K562 (cell line): ENCODE results near the gene SOX8. TPM values are rescaled to one million over a fixed set of nuclear protein-coding genes. Genes with fewer than 3 reads are reported as not detected.

Experiments used
- ATAC-seq: fragments of 200-7000 bp; cut with Tn5 transposase; 3 replicates; pipeline ENCODE4 v1.9.1; 2020; ENCODE audit warnings: moderate library complexity
- BruUV-seq: library from RNA; stranded (reverse); fragments of 400-500 nt; replicated peaks from 2 replicates; lab custom pipeline; 2021; lab: Mats Ljungman, UMichigan
- CTCF ChIA-PET: fragments of 300-600 bp; formaldehyde crosslinking; extraction: SDS; loops from one replicate; lab custom pipeline; 2021; ENCODE audit warnings: low intra/inter-chr PET ratio; lab: Yijun Ruan, JAX
- POLR2A ChIA-PET: fragments of 300-600, 350-650 bp; sonication (Branson Sonifier 250); formaldehyde crosslinking; extraction: SDS; loops from one replicate; lab custom pipeline; 2021; ENCODE audit warnings: antibody characterized with exemption, inconsistent platforms; lab: Yijun Ruan, JAX
- DNase-seq, 4 experiments: peaks; one replicate each; pipeline versions ENCODE4 v3.0.0 to v3.0.0-alpha.2; 2011 to 2018; ENCODE audit warnings: low spot score in 3 of 4, mixed read lengths in 3 of 4; ENCODE audit errors: extremely low read depth in 1 of 4
- FAIRE-seq: peaks from 2 replicates; lab custom pipeline; 2011; peaks lifted over from hg19 to GRCh38; lab: Jason Lieb, UNC
- H2AFZ ChIP-seq: 2 replicates; pipeline ENCODE4 v1.6.0; 2011; ENCODE audit warnings: low read depth, low read length, control low read depth, inconsistent platforms
- H3K27ac ChIP-seq: fragments of 200-600 bp; 3 replicates; pipeline ENCODE4 v1.8.0; 2011; ENCODE audit warnings: low read depth, mild to moderate bottlenecking, control low read depth, inconsistent platforms, low read length, moderate library complexity, mixed read lengths; ENCODE audit errors: extremely low read depth
- H3K27me3 ChIP-seq, 2 experiments: fragments of 300-600 bp in 1 of 2; 2 replicates in 1 of 2; 3 replicates in 1 of 2; pipeline versions ENCODE4 v1.6.0 to v1.8.0; 2011; ENCODE audit warnings: inconsistent platforms in 2 of 2, low read length in 2 of 2, mild to moderate bottlenecking in 1 of 2, mixed read lengths in 1 of 2, moderate library complexity in 1 of 2; ENCODE audit not compliant: control insufficient read depth in 2 of 2, insufficient read depth in 2 of 2
- H3K36me3 ChIP-seq: fragments of 300-600 bp; 3 replicates; pipeline ENCODE4 v1.8.0; 2011; ENCODE audit warnings: mild to moderate bottlenecking, low read length, inconsistent platforms; ENCODE audit not compliant: control insufficient read depth, insufficient read depth
- H3K4me1 ChIP-seq, 2 experiments: fragments of 200-600 bp in 1 of 2; replicated peaks in 1 of 2; 2 replicates in 1 of 2; 3 replicates in 1 of 2; pipeline versions ENCODE4 v1.5.1 to v1.8.0; 2011; ENCODE audit warnings: inconsistent platforms in 2 of 2, low read length in 2 of 2, mild to moderate bottlenecking in 1 of 2, mixed read lengths in 1 of 2, moderate library complexity in 1 of 2; ENCODE audit not compliant: control insufficient read depth in 2 of 2, insufficient read depth in 2 of 2
- H3K4me2 ChIP-seq: 2 replicates; pipeline ENCODE4 v1.6.1; 2011; ENCODE audit warnings: low read length, control low read depth, inconsistent platforms, mixed read lengths; ENCODE audit not compliant: insufficient read depth
- H3K4me3 ChIP-seq: fragments of 200-600 bp; sonication (generic), shearing (Covaris generic); 2 replicates; pipeline ENCODE4 v1.5.1; 2016; ENCODE audit warnings: control low read depth, inconsistent platforms
- H3K79me2 ChIP-seq: fragments of 200-600 bp; 3 replicates; pipeline ENCODE4 v1.8.0; 2011; ENCODE audit warnings: low read length, inconsistent platforms; ENCODE audit not compliant: control insufficient read depth, insufficient read depth
- H3K9ac ChIP-seq, 2 experiments: 2 replicates each; pipeline versions ENCODE4 v1.6.0 to v1.6.1; 2011; ENCODE audit warnings: low read depth in 2 of 2, low read length in 2 of 2, control low read depth in 1 of 2, inconsistent platforms in 1 of 2, mild to moderate bottlenecking in 1 of 2, mixed read lengths in 1 of 2; ENCODE audit not compliant: insufficient read depth in 1 of 2
- H3K9me1 ChIP-seq: one replicate; pipeline ENCODE4 v1.6.0; 2011; ENCODE audit warnings: inconsistent platforms, mild to moderate bottlenecking, low read length, moderate library complexity; ENCODE audit not compliant: control insufficient read depth, insufficient read depth
- H3K9me3 ChIP-seq: replicated peaks from 2 replicates; pipeline ENCODE4 v1.5.1; 2011; ENCODE audit warnings: low read depth, low read length, inconsistent platforms; ENCODE audit not compliant: control insufficient read depth, insufficient read depth
- H4K20me1 ChIP-seq: replicated peaks from 2 replicates; pipeline ENCODE4 v1.6.1; 2011; ENCODE audit warnings: low read length, inconsistent platforms, mixed read lengths; ENCODE audit not compliant: control insufficient read depth, insufficient read depth
- IFI16 ChIP-seq: fragments of 250-450 bp; sonication (Bioruptor Pico); IDR thresholded peaks from 2 replicates; pipeline ENCODE4 v2.1.2; 2022; ENCODE audit warnings: mild to moderate bottlenecking, inconsistent platforms
- NFXL1 ChIP-seq: fragments of 450-650 bp; formaldehyde crosslinking; IDR thresholded peaks from 2 replicates; pipeline ENCODE4 v1.4.0; 2021; ENCODE audit warnings: mild to moderate bottlenecking
- SAFB ChIP-seq: fragments of 200-400 bp; formaldehyde crosslinking; IDR thresholded peaks from 2 replicates; pipeline ENCODE4 v1.6.1; 2017; ENCODE audit warnings: low read depth, low read length, borderline replicate concordance
- WGBS: fragments of 100-300 bp; shearing (Covaris generic); methylation state at CpG from one replicate; pipeline ENCODE4 v1.1.6; 2016; ENCODE audit warnings: low coverage, mixed read lengths; ENCODE audit not compliant: insufficient coverage; ENCODE audit errors: missing lambda C conversion rate; 5-methylcytosine and 5-hydroxymethylcytosine counted together
- in situ Hi-C: fragments of 300-500 bp; cut with MboI; formaldehyde crosslinking; loops from 4 replicates; pipeline ENCODE4 v1.15.0; 2018; ENCODE audit warnings: inconsistent platforms, mixed read lengths
- intact Hi-C: fragments of 100-400 bp; cut with micrococcal nuclease; formaldehyde crosslinking; loops from 2 replicates; pipeline ENCODE4 v1.14.2; 2022
- polyA plus RNA-seq, 8 experiments: library from polyadenylated mRNA; depleted of rRNA in 4 of 8; stranded (reverse) in 5 of 8; unstranded in 3 of 8; fragments of >200 nt; fragmentation: Nextera tagmentation in 2 of 8; fragmentation: Illumina TruSeq in 1 of 8; extraction: Ambion mirVana in 2 of 8; extraction: Trizol in 1 of 8; gene quantifications; 2 replicates each; pipeline versions ENCODE4 v1.2.1 to v1.2.3, GENCODE V29; 2011 to 2014; ENCODE audit warnings: inconsistent platforms in 1 of 8, missing spikeins in 1 of 8
- total RNA-seq, 7 experiments: library from RNA; depleted of rRNA in 6 of 7; stranded (reverse); fragments of >200 nt in 6 of 7; fragmentation: Illumina TruSeq in 2 of 7; extraction: Trizol in 2 of 7; gene quantifications; 2 replicates each; pipeline versions ENCODE4 v1.2.1 to v1.2.3, GENCODE V29; 2011 to 2021; ENCODE audit warnings: low replicate concordance in 1 of 7
- TF ChIP-seq, protein P1 (sequence below): fragments of 450-650 bp; IDR thresholded peaks from 2 replicates; pipeline ENCODE4 v1.6.1; 2017; ENCODE audit warnings: mild to moderate bottlenecking, moderate library complexity
- TF ChIP-seq, protein P2 (sequence below): sonication (generic); formaldehyde crosslinking; IDR thresholded peaks from 2 replicates; pipeline ENCODE4 v1.8.0; 2022; ENCODE audit warnings: missing genetic modification reagents, mild to moderate bottlenecking, moderate library complexity, borderline replicate concordance

The SOX8 gene
- total and polyA plus RNA-seq, 9 of the 15 experiments (the other 6 are each of a cell fraction or from before 2014, with no cell fraction given): 0.07 to 0.15 (median 0.15) TPM; not detected in 6

DNA sequence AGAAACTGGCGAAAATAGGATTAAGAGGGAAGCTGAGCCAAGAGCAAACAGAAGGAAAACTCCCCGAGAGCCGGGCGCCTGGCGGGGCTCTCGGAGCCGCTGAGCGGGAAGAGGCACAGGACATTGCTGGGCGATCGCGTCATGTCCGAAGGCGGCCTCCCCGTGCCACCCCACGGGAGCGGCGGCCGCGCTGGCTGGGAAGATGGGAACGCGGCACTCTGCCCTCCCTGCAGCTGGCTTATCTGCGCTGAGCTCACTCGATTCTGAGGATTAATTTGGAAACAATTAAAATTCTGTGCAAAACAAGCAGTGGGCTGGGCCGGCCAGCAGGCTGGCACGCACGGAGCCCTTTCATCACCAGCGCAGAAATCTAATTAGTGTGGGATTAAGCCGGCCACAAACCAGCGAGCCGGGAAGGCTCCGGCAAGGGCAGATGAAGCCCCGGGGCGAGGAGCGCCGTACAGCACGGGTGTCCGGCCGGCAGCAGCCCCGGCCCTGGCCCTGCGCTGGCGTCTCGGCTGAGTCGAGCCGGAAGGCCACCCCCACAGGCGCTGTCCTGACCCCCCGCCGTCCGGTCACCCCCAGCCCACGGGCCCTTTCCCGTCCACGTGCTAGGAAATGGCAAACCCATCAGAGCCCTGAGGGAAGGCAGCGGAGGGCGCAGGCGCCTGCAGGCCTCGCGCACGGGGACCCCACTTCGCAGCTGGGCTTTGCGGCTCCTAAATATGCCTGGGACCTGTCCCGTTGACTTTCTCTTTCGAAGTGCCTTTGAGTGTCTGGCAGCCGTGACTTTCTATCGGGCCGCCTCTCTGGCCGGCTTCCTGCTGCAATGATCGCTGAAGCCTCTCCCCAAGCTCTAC lies 37.9 kb downstream of the SOX8 start:
- DNase-seq (no peak), FAIRE-seq (no peak), ATAC-seq (no peak; the same call in 2 of the 3 replicates)
- peaks cover 0 to 29% of the 10 kb centered on the region in 2 experiments; a peak in 1 of 5 replicates for H3K4me1 ChIP-seq
- in situ Hi-C loops: no loop called here
- TF ChIP-seq, protein P1, sequence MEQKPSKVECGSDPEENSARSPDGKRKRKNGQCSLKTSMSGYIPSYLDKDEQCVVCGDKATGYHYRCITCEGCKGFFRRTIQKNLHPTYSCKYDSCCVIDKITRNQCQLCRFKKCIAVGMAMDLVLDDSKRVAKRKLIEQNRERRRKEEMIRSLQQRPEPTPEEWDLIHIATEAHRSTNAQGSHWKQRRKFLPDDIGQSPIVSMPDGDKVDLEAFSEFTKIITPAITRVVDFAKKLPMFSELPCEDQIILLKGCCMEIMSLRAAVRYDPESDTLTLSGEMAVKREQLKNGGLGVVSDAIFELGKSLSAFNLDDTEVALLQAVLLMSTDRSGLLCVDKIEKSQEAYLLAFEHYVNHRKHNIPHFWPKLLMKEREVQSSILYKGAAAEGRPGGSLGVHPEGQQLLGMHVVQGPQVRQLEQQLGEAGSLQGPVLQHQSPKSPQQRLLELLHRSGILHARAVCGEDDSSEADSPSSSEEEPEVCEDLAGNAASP: no peak
- TF ChIP-seq SAFB: no peak
- no peak for TF ChIP-seq NFXL1 (CRISPR knock-in tag)
- TF ChIP-seq IFI16 (CRISPR knock-in tag): no peak
- TF ChIP-seq, protein P2, sequence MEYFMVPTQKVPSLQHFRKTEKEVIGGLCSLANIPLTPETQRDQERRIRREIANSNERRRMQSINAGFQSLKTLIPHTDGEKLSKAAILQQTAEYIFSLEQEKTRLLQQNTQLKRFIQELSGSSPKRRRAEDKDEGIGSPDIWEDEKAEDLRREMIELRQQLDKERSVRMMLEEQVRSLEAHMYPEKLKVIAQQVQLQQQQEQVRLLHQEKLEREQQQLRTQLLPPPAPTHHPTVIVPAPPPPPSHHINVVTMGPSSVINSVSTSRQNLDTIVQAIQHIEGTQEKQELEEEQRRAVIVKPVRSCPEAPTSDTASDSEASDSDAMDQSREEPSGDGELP (CRISPR knock-in tag): peak; percentile 27; the same call in 1 of the 2 replicates
- ChIA-PET POLR2A (interaction anchor here (0.6 to 1.2 kb wide), 3 partner anchors 13 to 177 kb away, joined by 3 to 4 read pairs (median 3); no protein-coding TSS in a partner anchor), CTCF (no interaction called here)
- H3K9ac ChIP-seq: no peak overlapping the region; a peak in 1 of 4 replicates
- no peaks in the 10 kb centered on the region for H3K9me3 ChIP-seq
- 34% methylated on average over 61 of the region's 66 CpGs for WGBS
- H3K36me3 ChIP-seq: no peaks in the 10 kb centered on the region
- no peak overlapping the region for H3K4me3 ChIP-seq
- H2AFZ ChIP-seq: no peak overlapping the region
- no peaks in the 10 kb centered on the region for H3K79me2 ChIP-seq
- H3K27me3 ChIP-seq: peaks cover 51 to 87% of the 10 kb centered on the region in 2 experiments; a peak in 4 of 5 replicates
- no TSS peak for BruUV-seq
- H3K9me1 ChIP-seq: no peaks in the 10 kb centered on the region
- intact Hi-C loops: no loop called here
- H4K20me1 ChIP-seq: peaks cover 12% of the 10 kb centered on the region; the same call in 1 of the 2 replicates
- no peak overlapping the region for H3K27ac ChIP-seq
- H3K4me2 ChIP-seq: no peak overlapping the region
